ENCODE data around the gene CALML4. TPM values are rescaled to one million over a fixed set of nuclear protein-coding genes. Genes with fewer than 3 reads are reported as not detected.

The CALML4 gene
- polyA plus RNA-seq, 1 donor = 8.7 TPM

GRCh38 chr15:68148039-68148438 lies 57.1 kb downstream of the CALML4 start:
- DNase-seq (ENCODE audit: low read depth) = no peak

- no peak for DNase-seq (ENCODE audit: low read depth)
These were observed 59.4 kb downstream of the CALML4 start for GRCh38 chr15:68145706-68146105.

DNA sequence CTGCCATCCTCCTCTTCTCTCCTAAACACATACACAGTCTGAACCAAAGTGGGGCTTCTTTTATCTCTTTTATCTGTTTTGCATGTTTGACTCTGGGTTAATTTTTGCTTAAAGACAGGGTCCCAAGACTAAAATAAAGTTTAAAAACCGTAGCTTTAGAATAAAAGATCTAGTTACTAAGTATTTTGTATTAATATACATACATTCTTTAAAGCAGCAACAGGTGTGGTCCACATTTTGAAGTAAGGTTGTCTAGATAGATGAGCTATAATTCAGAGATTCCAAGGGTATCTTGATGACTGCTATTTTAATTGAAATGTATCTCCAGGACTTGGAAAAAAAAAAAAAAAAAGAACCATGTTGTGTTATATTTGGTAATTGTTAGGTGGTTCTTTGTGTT lies 61.3 kb downstream of the CALML4 start:
- DNase-seq (ENCODE audit: low read depth) = no peak

DNA sequence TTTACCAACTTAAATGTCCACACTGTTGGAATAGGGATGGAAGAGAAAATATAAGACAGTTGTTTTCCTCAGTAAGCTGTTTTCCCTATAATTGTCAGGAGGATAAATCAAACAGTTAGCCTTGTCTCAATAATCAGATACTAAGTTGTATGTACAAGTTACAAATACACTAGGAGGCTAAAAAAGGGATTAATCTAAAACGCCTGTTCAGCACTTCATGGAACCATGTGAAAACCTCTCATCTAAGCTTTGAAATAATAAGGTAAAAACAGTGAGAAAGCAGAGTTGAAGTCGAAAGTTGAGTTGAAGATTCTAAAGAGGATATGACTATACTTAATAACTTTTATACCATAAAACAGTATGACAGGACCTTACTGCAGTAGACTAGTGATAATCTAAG lies 62.0 kb downstream of the CALML4 start:
- no peak for DNase-seq (ENCODE audit: low read depth)

Other genes with a start within 250 kb of the CALML4 start
- gene PIAS1, start 151.0 kb downstream of the CALML4 start, polyA plus RNA-seq (ENCODE audit: insufficient read length) = 31.8 TPM
- gene CLN6, start 24.4 kb upstream of the CALML4 start, polyA plus RNA-seq (ENCODE audit: insufficient read length) = 19.5 TPM
- 41.0 TPM for gene FEM1B, start 72.4 kb upstream of the CALML4 start, polyA plus RNA-seq (ENCODE audit: insufficient read length)
- 3.7 TPM for gene ITGA11, start 226.8 kb upstream of the CALML4 start, polyA plus RNA-seq (ENCODE audit: insufficient read length)